ENCODE data around the gene USP44. TPM values are rescaled to one million over a fixed set of nuclear protein-coding genes. Genes with fewer than 3 reads are reported as not detected.

The USP44 gene
- total RNA-seq, 4 donors from 2014 or later, result 0.31 to 2.6 (median 0.89) TPM

DNA sequence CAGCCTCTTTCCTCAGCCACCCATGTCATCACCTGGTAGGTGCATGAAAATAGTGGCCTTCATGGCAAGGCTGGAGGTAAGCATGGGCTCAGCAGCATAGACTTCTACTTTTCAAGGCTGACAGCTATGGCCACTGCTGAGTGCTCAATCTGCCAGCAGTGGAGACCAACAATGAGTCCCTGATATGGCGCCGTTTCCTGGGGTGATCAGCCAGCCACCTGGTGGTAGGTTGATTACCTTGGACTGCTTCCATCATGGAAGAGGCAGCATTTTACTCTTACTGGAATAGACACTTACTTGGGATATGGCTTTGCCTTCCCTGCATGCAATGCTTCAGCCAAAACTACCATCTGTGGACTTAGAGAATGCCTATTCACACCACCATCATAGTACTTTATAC, 39.5 kb upstream of the USP44 start:
- H3K9me3 ChIP-seq, result no peaks in the 10 kb centered on the region
- no peak for DNase-seq (ENCODE audit: low spot score in 2 of 2)
- no peak overlapping the region for H3K27ac ChIP-seq
- peaks cover 9% of the 10 kb centered on the region for H3K4me1 ChIP-seq
- WGBS, result 100% methylated on average over 2 of the region's 2 CpGs
- no peaks in the 10 kb centered on the region for H3K27me3 ChIP-seq
- H3K36me3 ChIP-seq, result no peaks in the 10 kb centered on the region
- TF ChIP-seq POLR2AphosphoS5 (IDR thresholded peaks at IDR 0.05) (no peak), EP300 (IDR thresholded peaks at IDR 0.05) (no peak)
- H3K4me3 ChIP-seq, result no peak overlapping the region

GRCh38 chr12:95583933-95584332, 32.7 kb upstream of the USP44 start:
- no peaks in the 10 kb centered on the region for H3K27me3 ChIP-seq
- TF ChIP-seq, protein P1, sequence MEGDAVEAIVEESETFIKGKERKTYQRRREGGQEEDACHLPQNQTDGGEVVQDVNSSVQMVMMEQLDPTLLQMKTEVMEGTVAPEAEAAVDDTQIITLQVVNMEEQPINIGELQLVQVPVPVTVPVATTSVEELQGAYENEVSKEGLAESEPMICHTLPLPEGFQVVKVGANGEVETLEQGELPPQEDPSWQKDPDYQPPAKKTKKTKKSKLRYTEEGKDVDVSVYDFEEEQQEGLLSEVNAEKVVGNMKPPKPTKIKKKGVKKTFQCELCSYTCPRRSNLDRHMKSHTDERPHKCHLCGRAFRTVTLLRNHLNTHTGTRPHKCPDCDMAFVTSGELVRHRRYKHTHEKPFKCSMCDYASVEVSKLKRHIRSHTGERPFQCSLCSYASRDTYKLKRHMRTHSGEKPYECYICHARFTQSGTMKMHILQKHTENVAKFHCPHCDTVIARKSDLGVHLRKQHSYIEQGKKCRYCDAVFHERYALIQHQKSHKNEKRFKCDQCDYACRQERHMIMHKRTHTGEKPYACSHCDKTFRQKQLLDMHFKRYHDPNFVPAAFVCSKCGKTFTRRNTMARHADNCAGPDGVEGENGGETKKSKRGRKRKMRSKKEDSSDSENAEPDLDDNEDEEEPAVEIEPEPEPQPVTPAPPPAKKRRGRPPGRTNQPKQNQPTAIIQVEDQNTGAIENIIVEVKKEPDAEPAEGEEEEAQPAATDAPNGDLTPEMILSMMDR (IDR thresholded peaks at IDR 0.05), result no peak
- no peak for TF ChIP-seq POLR2AphosphoS5 (IDR thresholded peaks at IDR 0.05)
- H3K4me3 ChIP-seq, result no peak overlapping the region
- H3K9me3 ChIP-seq, result no peaks in the 10 kb centered on the region
- 93% methylated on average over 2 of the region's 2 CpGs for WGBS
- no peak overlapping the region for H3K27ac ChIP-seq
- no peaks in the 10 kb centered on the region for H3K36me3 ChIP-seq
- no peaks in the 10 kb centered on the region for H3K4me1 ChIP-seq
- DNase-seq (ENCODE audit: low spot score in 2 of 2), result no peak

- no peak for DNase-seq (ENCODE audit: low spot score in 2 of 2)
- no peak overlapping the region for H3K27ac ChIP-seq
- H3K4me3 ChIP-seq, result no peak overlapping the region
- TF ChIP-seq, protein P1 (IDR thresholded peaks at IDR 0.05), result peak in 1 of 2 donors; percentile 10
- TF ChIP-seq POLR2A (IDR thresholded peaks at IDR 0.05) (no peak), POLR2AphosphoS5 (IDR thresholded peaks at IDR 0.05) (no peak), EP300 (IDR thresholded peaks at IDR 0.05) (no peak)
- no peaks in the 10 kb centered on the region for H3K27me3 ChIP-seq
- H3K4me1 ChIP-seq, result no peaks in the 10 kb centered on the region
- WGBS, result 51% methylated on average over 8 of the region's 8 CpGs
- H3K9me3 ChIP-seq, result no peaks in the 10 kb centered on the region
- H3K36me3 ChIP-seq, result no peaks in the 10 kb centered on the region
Observed at GRCh38 chr12:95582230-95583058, 31.2 kb upstream of the USP44 start.

DNA sequence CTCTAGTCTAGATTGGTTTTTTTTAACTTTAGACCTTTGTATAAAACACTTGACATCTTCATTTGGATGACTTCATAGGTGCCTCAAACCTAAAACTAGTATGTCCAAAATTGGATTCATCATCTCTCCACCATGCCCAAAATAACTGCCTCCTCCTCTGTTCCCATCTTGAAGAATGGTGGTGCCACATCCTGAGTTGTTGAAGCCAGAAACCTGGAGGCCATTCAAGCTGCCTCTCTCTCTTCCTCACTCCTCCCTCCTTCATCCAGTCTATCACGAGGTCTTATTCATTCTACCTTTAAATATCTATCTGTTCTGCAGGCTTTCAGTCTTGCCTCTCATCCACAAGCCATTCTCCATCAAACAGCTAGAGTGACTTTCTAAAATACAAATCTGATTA, 26.5 kb upstream of the USP44 start:
- WGBS, result 74% methylated on average over 1 of the region's 1 CpG
- H3K36me3 ChIP-seq, result no peaks in the 10 kb centered on the region
- no peak for TF ChIP-seq EP300 (IDR thresholded peaks at IDR 0.05)
- TF ChIP-seq POLR2AphosphoS5 (IDR thresholded peaks at IDR 0.05), result no peak
- TF ChIP-seq POLR2A (IDR thresholded peaks at IDR 0.05), result no peak
- TF ChIP-seq, protein P1 (IDR thresholded peaks at IDR 0.05), result no peak

DNA sequence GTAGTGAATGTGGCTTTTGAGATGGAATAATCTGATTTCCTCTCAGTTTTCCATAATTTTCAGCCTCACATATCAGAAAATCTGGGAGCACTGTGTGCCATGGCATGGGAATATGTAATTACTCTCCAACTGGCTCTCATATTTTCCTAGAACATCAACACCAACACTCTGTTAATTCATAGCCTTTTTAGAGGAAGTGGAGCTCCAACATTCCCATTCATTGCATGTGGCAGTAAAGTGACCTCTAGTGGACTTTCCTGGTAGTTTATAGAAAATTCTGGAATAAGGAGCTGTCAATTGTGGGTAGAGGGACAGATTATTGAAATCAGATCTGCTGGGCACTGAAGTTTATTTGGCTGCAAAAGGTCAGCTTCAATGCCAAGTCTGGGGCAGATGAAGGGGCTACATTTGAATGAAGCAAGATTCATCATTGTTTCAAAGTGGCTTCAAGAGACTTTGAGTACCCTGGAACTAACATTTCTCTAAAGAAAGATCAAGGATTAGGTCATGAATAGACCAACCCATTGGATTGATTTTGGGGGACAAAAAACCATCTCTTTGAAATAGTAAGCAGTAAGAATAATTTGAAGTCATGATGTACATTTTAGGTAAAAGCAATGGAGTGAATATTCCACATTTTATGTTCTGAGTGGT, 23.6 kb upstream of the USP44 start:
- no peaks in the 10 kb centered on the region for H3K9me3 ChIP-seq
- H3K4me1 ChIP-seq, result no peaks in the 10 kb centered on the region
- no peaks in the 10 kb centered on the region for H3K27me3 ChIP-seq
- no peaks in the 10 kb centered on the region for H3K36me3 ChIP-seq
- no peak overlapping the region for H3K27ac ChIP-seq
- TF ChIP-seq POLR2AphosphoS5 (IDR thresholded peaks at IDR 0.05) (no peak), EP300 (IDR thresholded peaks at IDR 0.05) (no peak), POLR2A (IDR thresholded peaks at IDR 0.05) (no peak)
- TF ChIP-seq, protein P1 (IDR thresholded peaks at IDR 0.05), result peak; percentile 21 to 54
- no peak for DNase-seq (ENCODE audit: low spot score in 2 of 2)
- no peak overlapping the region for H3K4me3 ChIP-seq

More for the DNA sequence above, 26.5 kb upstream of the USP44 start:
- H3K27me3 ChIP-seq, result no peaks in the 10 kb centered on the region
- no peaks in the 10 kb centered on the region for H3K4me1 ChIP-seq
- no peaks in the 10 kb centered on the region for H3K9me3 ChIP-seq
- H3K4me3 ChIP-seq, result no peak overlapping the region
- no peak for DNase-seq (ENCODE audit: low spot score in 2 of 2)
- H3K27ac ChIP-seq, result no peak overlapping the region
